HepG2 (cell line): ENCODE measurements around the gene WWP2. TPM values are rescaled to one million over a fixed set of nuclear protein-coding genes. Genes with fewer than 3 reads are reported as not detected.

Source experiments
- DPF2 ChIP-seq: sonication (generic); formaldehyde crosslinking; IDR thresholded peaks from 2 replicates; pipeline ENCODE4 v1.4.0; 2020; ENCODE audit warnings: mild to moderate bottlenecking, low read depth, missing genetic modification reagents, borderline replicate concordance
- GTF3A ChIP-seq: sonication (generic); formaldehyde crosslinking; conservative IDR thresholded peaks from 2 replicates; pipeline ENCODE4 v1.4.0; 2020; ENCODE audit warnings: mild to moderate bottlenecking, missing genetic modification reagents
- MAFK ChIP-seq, 2 experiments: IDR thresholded peaks in 1 of 2; conservative IDR thresholded peaks in 1 of 2; 2 replicates each; pipeline ENCODE4 v1.6.1; 2011; ENCODE audit warnings: improper control_type of control experiment in 2 of 2, low read length in 2 of 2
- NCOA5 ChIP-seq: sonication (generic); formaldehyde crosslinking; IDR thresholded peaks from 2 replicates; pipeline ENCODE4 v1.4.0; 2020; ENCODE audit warnings: missing genetic modification reagents
- NFE2L2 ChIP-seq: fragments of 150-350 bp; IDR thresholded peaks from 2 replicates; pipeline ENCODE4 v1.6.1; 2014; ENCODE audit warnings: low read length
- NFKBIZ ChIP-seq: IDR thresholded peaks from 2 replicates; pipeline ENCODE4 v1.6.1; 2018; ENCODE audit warnings: missing genetic modification reagents, missing compliant biosample characterization
- NR2C2 ChIP-seq: sonication (generic); formaldehyde crosslinking; IDR thresholded peaks from 2 replicates; pipeline ENCODE4 v1.4.0; 2020; ENCODE audit warnings: missing genetic modification reagents, mild to moderate bottlenecking, moderate library complexity, borderline replicate concordance
- PAX8 ChIP-seq: sonication (generic); formaldehyde crosslinking; IDR thresholded peaks from 2 replicates; pipeline ENCODE4 v1.8.0; 2022; ENCODE audit warnings: mild to moderate bottlenecking, missing genetic modification reagents, borderline replicate concordance
- PITX1 ChIP-seq: sonication (generic); formaldehyde crosslinking; IDR thresholded peaks from 2 replicates; pipeline ENCODE4 v1.5.1; 2020; ENCODE audit warnings: mild to moderate bottlenecking, missing genetic modification reagents
- RBM39 ChIP-seq: fragments of 200-400 bp; formaldehyde crosslinking; IDR thresholded peaks from one replicate; pipeline ENCODE4 v1.6.1; 2018; ENCODE audit warnings: antibody characterized with exemption, mild to moderate bottlenecking, low read depth, low read length; ENCODE audit not compliant: poor library complexity, severe bottlenecking
- RNF2 ChIP-seq: fragments of 450-650 bp; conservative IDR thresholded peaks from 2 replicates; pipeline ENCODE4 v1.6.1; 2016; ENCODE audit warnings: low read depth
- ZBTB7A ChIP-seq: sonication (generic); formaldehyde crosslinking; IDR thresholded peaks from 2 replicates; pipeline ENCODE4 v1.8.0; 2022; ENCODE audit warnings: mild to moderate bottlenecking, missing genetic modification reagents
- ZFP36L2 ChIP-seq: sonication (generic); formaldehyde crosslinking; IDR thresholded peaks from 2 replicates; pipeline ENCODE4 v1.4.0; 2020; ENCODE audit warnings: missing genetic modification reagents
- ZFP90 ChIP-seq: sonication (generic); formaldehyde crosslinking; IDR thresholded peaks from 2 replicates; pipeline ENCODE4 v1.8.0; 2022; ENCODE audit warnings: missing genetic modification reagents, mild to moderate bottlenecking, inconsistent platforms, borderline replicate concordance
- ZKSCAN8 ChIP-seq: IDR thresholded peaks from 2 replicates; pipeline ENCODE4 v1.6.1; 2016; ENCODE audit warnings: borderline replicate concordance, missing genetic modification reagents, missing compliant biosample characterization
- ZNF121 ChIP-seq: sonication (generic); formaldehyde crosslinking; IDR thresholded peaks from 2 replicates; pipeline ENCODE4 v1.5.0; 2020; ENCODE audit warnings: mild to moderate bottlenecking, missing genetic modification reagents
- ZNF205 ChIP-seq: IDR thresholded peaks from 2 replicates; pipeline ENCODE4 v1.6.1; 2018; ENCODE audit warnings: missing biosample characterization, missing genetic modification reagents
- ZNF30 ChIP-seq: sonication (generic); formaldehyde crosslinking; IDR thresholded peaks from 2 replicates; pipeline ENCODE4 v1.5.0; 2020; ENCODE audit warnings: mild to moderate bottlenecking, missing genetic modification reagents
- ZNF337 ChIP-seq: sonication (generic); formaldehyde crosslinking; IDR thresholded peaks from 2 replicates; pipeline ENCODE4 v1.5.1; 2020; ENCODE audit warnings: missing genetic modification reagents, low read depth, mild to moderate bottlenecking, borderline replicate concordance
- ZNF33B ChIP-seq: sonication (generic); formaldehyde crosslinking; IDR thresholded peaks from 2 replicates; pipeline ENCODE4 v1.5.1; 2020; ENCODE audit warnings: mild to moderate bottlenecking, missing genetic modification reagents
- ZNF432 ChIP-seq: sonication (generic); formaldehyde crosslinking; IDR thresholded peaks from 2 replicates; pipeline ENCODE4 v1.5.0; 2020; ENCODE audit warnings: missing genetic modification reagents, mild to moderate bottlenecking, borderline replicate concordance
- ZNF510 ChIP-seq: sonication (generic); formaldehyde crosslinking; IDR thresholded peaks from 2 replicates; pipeline ENCODE4 v1.4.0; 2020; ENCODE audit warnings: low read depth, mild to moderate bottlenecking, missing genetic modification reagents
- ZNF562 ChIP-seq: sonication (generic); formaldehyde crosslinking; IDR thresholded peaks from 2 replicates; pipeline ENCODE4 v1.8.0; 2022; ENCODE audit warnings: missing genetic modification reagents, borderline replicate concordance
- ZNF569 ChIP-seq: sonication (generic); formaldehyde crosslinking; IDR thresholded peaks from 2 replicates; pipeline ENCODE4 v1.5.0; 2020; ENCODE audit warnings: mild to moderate bottlenecking, missing genetic modification reagents, moderate library complexity, borderline replicate concordance
- ZNF589 ChIP-seq: sonication (generic); formaldehyde crosslinking; conservative IDR thresholded peaks from 2 replicates; pipeline ENCODE4 v1.8.0; 2022; ENCODE audit warnings: mild to moderate bottlenecking, moderate library complexity, missing genetic modification reagents
- ZNF75D ChIP-seq: sonication (generic); formaldehyde crosslinking; IDR thresholded peaks from 2 replicates; pipeline ENCODE4 v1.8.1; 2023; ENCODE audit warnings: missing genetic modification reagents, mild to moderate bottlenecking, borderline replicate concordance
- polyA plus RNA-seq, 8 experiments: library from polyadenylated mRNA; depleted of rRNA in 3 of 8; stranded (reverse) in 7 of 8; unstranded in 1 of 8; fragments of >200 nt; fragmentation: Illumina TruSeq in 4 of 8; extraction: Trizol in 4 of 8; gene quantifications; 2 replicates each; pipeline versions ENCODE4 v1.2.1 to v1.2.3, GENCODE V29; 2011 to 2016; ENCODE audit warnings: low read depth in 4 of 8, missing spikeins in 1 of 8, mixed read lengths in 1 of 8; ENCODE audit not compliant: insufficient read depth in 1 of 8
- total RNA-seq, 5 experiments: library from RNA; depleted of rRNA; stranded (reverse); fragments of >200 nt; fragmentation: Illumina TruSeq; extraction: Trizol; gene quantifications; 2 replicates each; pipeline ENCODE4 v1.2.3, GENCODE V29; 2016; ENCODE audit warnings: low read depth in 1 of 5
- TF ChIP-seq, protein P1 (sequence below): sonication (generic); formaldehyde crosslinking; IDR thresholded peaks from 2 replicates; pipeline ENCODE4 v1.8.0; 2022; ENCODE audit warnings: mild to moderate bottlenecking, missing genetic modification reagents, moderate library complexity
- TF ChIP-seq, protein P2 (sequence below): sonication (generic); formaldehyde crosslinking; IDR thresholded peaks from 2 replicates; pipeline ENCODE4 v1.8.0; 2022; ENCODE audit warnings: low read depth, missing genetic modification reagents
- TF ChIP-seq, protein P3 (sequence below): sonication (generic); formaldehyde crosslinking; conservative IDR thresholded peaks from 2 replicates; pipeline ENCODE4 v1.4.0; 2020; ENCODE audit warnings: missing genetic modification reagents

Gene WWP2
- total and polyA plus RNA-seq, 2 of the 13 experiments (the other 11 are each of a cell fraction or from before 2014, with no cell fraction given) = 11.4 to 28.2 TPM

DNA sequence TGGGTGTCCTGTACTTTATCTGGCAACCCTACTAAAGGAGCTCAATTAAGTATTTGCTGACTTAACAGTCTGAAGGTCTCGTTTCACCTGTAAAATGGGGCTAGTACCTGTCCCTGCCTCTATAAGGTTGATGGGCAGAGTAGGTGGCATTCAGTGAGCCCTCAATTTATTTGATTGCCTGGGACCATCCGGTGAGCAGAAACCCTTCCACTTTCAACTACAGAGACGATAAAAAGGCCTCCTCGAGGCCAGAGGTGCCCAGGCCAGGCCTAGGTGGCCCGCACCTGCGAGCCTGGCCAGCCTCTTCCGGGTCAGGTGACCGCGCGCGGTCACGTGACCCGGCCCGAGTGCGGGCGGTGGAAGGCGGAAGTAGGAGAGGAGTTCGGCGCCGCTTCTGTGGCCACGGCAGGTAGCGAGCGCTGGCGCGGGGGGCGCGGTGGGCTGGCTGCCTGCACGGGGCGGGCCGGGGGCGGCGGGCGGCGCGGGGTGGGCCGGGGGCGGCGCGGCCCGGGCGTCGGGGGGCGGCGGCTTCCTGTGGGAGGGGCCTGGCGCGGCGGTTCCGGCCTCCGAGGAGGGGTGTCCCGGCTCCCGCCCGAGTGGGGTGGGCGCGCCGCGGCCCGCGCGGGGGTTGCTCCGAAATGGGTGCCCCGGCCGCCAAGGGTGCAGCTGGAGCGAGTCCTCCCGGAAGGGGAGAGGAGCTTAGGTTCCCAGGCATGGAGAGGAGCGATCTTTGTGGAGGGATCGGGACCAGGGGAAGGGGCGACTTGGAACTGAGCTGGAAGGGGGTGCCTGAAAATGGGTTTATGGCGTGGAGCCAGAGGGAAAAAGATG is at the start of gene WWP2 (continued):
- TF ChIP-seq ZNF562 (CRISPR knock-in tag) = no peak
- no peak for TF ChIP-seq NFE2L2
- peak; percentile 88 for TF ChIP-seq RBM39
- TF ChIP-seq ZBTB7A (CRISPR knock-in tag) = peak; percentile 57; the same call in 1 of the 2 replicates
- no peak for TF ChIP-seq NFKBIZ (CRISPR knock-in tag)
- TF ChIP-seq, protein P1, sequence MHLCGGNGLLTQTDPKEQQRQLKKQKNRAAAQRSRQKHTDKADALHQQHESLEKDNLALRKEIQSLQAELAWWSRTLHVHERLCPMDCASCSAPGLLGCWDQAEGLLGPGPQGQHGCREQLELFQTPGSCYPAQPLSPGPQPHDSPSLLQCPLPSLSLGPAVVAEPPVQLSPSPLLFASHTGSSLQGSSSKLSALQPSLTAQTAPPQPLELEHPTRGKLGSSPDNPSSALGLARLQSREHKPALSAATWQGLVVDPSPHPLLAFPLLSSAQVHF (CRISPR knock-in tag) = no peak
- peak; percentile 70 for TF ChIP-seq ZKSCAN8
- no peak for TF ChIP-seq ZNF569 (CRISPR knock-in tag)
- TF ChIP-seq NR2C2 (CRISPR knock-in tag) = peak; percentile 82
- peak; percentile 33; the same call in 1 of the 2 replicates for TF ChIP-seq PITX1 (CRISPR knock-in tag)
- no peak for TF ChIP-seq ZNF510 (CRISPR knock-in tag)
- no peak for TF ChIP-seq ZNF205 (CRISPR knock-in tag)
- no peak for TF ChIP-seq ZNF33B (CRISPR knock-in tag)
- no peak for TF ChIP-seq ZNF75D
- TF ChIP-seq ZNF30 = no peak; the same call in 1 of the 2 replicates
- TF ChIP-seq, protein P2, sequence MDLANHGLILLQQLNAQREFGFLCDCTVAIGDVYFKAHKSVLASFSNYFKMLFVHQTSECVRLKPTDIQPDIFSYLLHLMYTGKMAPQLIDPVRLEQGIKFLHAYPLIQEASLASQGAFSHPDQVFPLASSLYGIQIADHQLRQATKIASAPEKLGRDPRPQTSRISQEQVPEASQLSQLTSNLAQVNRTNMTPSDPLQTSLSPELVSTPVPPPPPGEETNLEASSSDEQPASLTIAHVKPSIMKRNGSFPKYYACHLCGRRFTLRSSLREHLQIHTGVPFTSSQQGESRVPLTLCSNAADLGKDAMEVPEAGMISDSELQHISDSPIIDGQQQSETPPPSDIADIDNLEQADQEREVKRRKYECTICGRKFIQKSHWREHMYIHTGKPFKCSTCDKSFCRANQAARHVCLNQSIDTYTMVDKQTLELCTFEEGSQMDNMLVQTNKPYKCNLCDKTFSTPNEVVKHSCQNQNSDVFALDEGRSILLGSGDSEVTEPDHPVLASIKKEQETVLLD (CRISPR knock-in tag) = peak; percentile 92
- no peak for TF ChIP-seq ZFP36L2 (CRISPR knock-in tag)
- TF ChIP-seq DPF2 (CRISPR knock-in tag) = no peak
- no peak for TF ChIP-seq PAX8 (CRISPR knock-in tag)
- TF ChIP-seq RNF2 = peak; percentile 91
- TF ChIP-seq, protein P3, sequence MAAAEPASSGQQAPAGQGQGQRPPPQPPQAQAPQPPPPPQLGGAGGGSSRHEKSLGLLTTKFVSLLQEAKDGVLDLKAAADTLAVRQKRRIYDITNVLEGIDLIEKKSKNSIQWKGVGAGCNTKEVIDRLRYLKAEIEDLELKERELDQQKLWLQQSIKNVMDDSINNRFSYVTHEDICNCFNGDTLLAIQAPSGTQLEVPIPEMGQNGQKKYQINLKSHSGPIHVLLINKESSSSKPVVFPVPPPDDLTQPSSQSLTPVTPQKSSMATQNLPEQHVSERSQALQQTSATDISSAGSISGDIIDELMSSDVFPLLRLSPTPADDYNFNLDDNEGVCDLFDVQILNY = 0 out of 2 replicates have a peak, but pooled peaks have one; percentile 34
- TF ChIP-seq GTF3A (CRISPR knock-in tag) = no peak
- no peak for TF ChIP-seq ZNF432 (CRISPR knock-in tag)
- peak; percentile 89 to 92 for TF ChIP-seq MAFK (conservative IDR thresholded peaks at IDR 0.05 in 1 of 2, IDR thresholded peaks at IDR 0.05 in 1 of 2; ENCODE audit: low read length in 2 of 2)
- TF ChIP-seq ZNF337 (CRISPR knock-in tag) = no peak
- 0 out of 2 replicates have a peak, but pooled peaks have one; percentile 34 for TF ChIP-seq ZNF121 (CRISPR knock-in tag)
- TF ChIP-seq ZNF589 (CRISPR knock-in tag) = 0 out of 2 replicates have a peak, but pooled peaks have one; percentile 59
- no peak for TF ChIP-seq ZFP90 (CRISPR knock-in tag)
- no peak for TF ChIP-seq NCOA5 (CRISPR knock-in tag)
